Right lobe of liver (tissue), 4 donors: ENCODE data around the gene NUDT12.

Experiments used
- CTCF ChIP-seq, 4 donors: fragments of 200-600 bp in 3 of 4; fragments of 450-650 bp in 1 of 4; IDR thresholded peaks; one replicate each; pipeline versions ENCODE4 v1.5.1 to v1.8.0; 2016 to 2022; ENCODE audit warnings: antibody characterized with exemption in 4 of 4, mild to moderate bottlenecking in 2 of 4
- POLR2A ChIP-seq: fragments of 450-650 bp; IDR thresholded peaks from one replicate; pipeline ENCODE4 v1.6.1; 2017; ENCODE audit warnings: antibody characterized with exemption, mild to moderate bottlenecking
- donor health status: DM: no; HTN: no; CAD: no.
- donor health status: DM: no; HTN: no; CAD: no.
- donor health status: DM: no; HTN: yes; CAD: no.

GRCh38 chr5:103600086-103600485, 37.5 kb upstream of the NUDT12 start:
- TF ChIP-seq POLR2A (no peak), CTCF (IDR thresholded peaks at IDR 0.05) (no peak)
